T-helper 1 cell treated with Interleukin-12 subunit alpha and Interleukin-12 subunit beta and Interleukin-4 antibody, amounts not matched to agents 30 μg/mL and 1 μg/mL, for 36 hours (primary cell): ENCODE measurements around the gene POLR2I.

Experiments
- H3K27ac Mint-ChIP-seq: one replicate; pipeline ENCODE4 v1.8.0; 2021; ENCODE audit warnings: mild to moderate bottlenecking, mixed read lengths
- H3K27me3 Mint-ChIP-seq: one replicate; pipeline ENCODE4 v1.8.0; 2021; ENCODE audit warnings: low read depth, mixed read lengths
- H3K36me3 Mint-ChIP-seq: one replicate; pipeline ENCODE4 v1.8.0; 2021; ENCODE audit warnings: low read depth, mixed read lengths
- H3K4me1 Mint-ChIP-seq: one replicate; pipeline ENCODE4 v1.8.0; 2021; ENCODE audit warnings: low read depth, mixed read lengths
- H3K4me3 Mint-ChIP-seq: one replicate; pipeline ENCODE4 v1.8.0; 2021; ENCODE audit warnings: mild to moderate bottlenecking, moderate library complexity, mixed read lengths
- H3K9me3 Mint-ChIP-seq: one replicate; pipeline ENCODE4 v1.8.0; 2021; ENCODE audit warnings: mixed read lengths

Gene POLR2I

DNA sequence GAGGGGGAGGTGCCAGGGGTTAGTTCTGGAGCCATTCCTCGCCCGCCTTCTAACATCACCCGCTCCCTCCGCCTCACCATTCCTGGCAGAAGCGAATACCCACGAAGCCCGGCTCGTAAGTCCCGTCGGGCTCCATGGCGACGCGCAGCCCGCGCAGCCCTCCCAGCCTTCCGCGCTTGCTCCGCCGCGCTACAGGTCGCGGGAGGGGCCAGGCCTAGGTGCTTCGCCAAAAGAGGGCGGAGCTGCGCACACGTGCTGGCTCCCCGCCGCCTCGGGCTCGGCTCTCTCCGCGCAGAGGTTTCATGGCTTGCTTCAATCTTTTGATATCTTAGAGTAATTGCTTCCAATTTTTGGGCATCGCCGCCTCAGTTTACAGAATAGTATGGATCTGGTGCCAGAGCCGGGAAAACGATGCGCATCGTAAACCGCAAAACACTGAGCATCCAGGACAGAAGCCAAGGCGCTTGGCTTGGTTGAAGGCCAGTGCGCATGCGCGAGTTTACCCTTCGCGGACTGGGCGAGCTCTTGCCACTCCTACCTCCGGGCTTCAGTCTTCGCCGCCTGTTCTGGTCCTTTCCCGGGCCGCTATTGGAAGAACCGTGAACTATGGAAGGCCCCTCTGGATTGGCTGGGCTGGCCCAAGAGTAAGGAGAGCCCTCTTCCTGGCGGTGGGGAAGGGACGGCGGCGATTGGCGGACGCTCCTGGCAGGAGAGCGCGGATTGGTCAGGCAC lies at the start of gene POLR2I:
Gene POLR2I, minus strand, starts transcription at position 155 of the 732 bp plus-strand sequence. Its CDS starts 19 bp downstream, at position 136.
- Mint-ChIP-seq H3K4me1 (peaks cover 30% of the 10 kb centered on the region), H3K9me3 (no peaks in the 10 kb centered on the region), H3K4me3 (peak within 1 kb of the TSS; percentile 99), H3K27me3 (peaks cover 5% of the 10 kb centered on the region), H3K27ac (peak within 1 kb of the TSS; percentile 99), H3K36me3 (peaks cover 29% of the 10 kb centered on the region)

GRCh38 chr19:36163813-36164212 lies 49.1 kb upstream of the POLR2I start:
- Mint-ChIP-seq H3K36me3 (peaks cover 6% of the 10 kb centered on the region), H3K27ac (no peak overlapping the region), H3K27me3 (no peaks in the 10 kb centered on the region), H3K9me3 (no peaks in the 10 kb centered on the region), H3K4me1 (peaks cover 1% of the 10 kb centered on the region), H3K4me3 (no peak overlapping the region)

GRCh38 chr19:36160821-36161596 lies 46.3 kb upstream of the POLR2I start:
- Mint-ChIP-seq H3K9me3 (no peaks in the 10 kb centered on the region), H3K27me3 (no peaks in the 10 kb centered on the region), H3K4me1 (peaks cover 1% of the 10 kb centered on the region), H3K27ac (no peak overlapping the region), H3K4me3 (no peak overlapping the region), H3K36me3 (peaks cover 4% of the 10 kb centered on the region)

- H3K4me3 Mint-ChIP-seq = no peak overlapping the region
- H3K27ac Mint-ChIP-seq = no peak overlapping the region
- peaks cover 21% of the 10 kb centered on the region for H3K36me3 Mint-ChIP-seq
- H3K27me3 Mint-ChIP-seq = no peaks in the 10 kb centered on the region
- no peaks in the 10 kb centered on the region for H3K9me3 Mint-ChIP-seq
- peaks cover 4% of the 10 kb centered on the region for H3K4me1 Mint-ChIP-seq
Measured at GRCh38 chr19:36153126-36153525, 38.5 kb upstream of the POLR2I start.

- no peak within 1 kb of the TSS for H3K4me3 Mint-ChIP-seq
- H3K27ac Mint-ChIP-seq = no peak within 1 kb of the TSS
- peaks cover 23% of the 10 kb centered on the region for H3K36me3 Mint-ChIP-seq
- no peaks in the 10 kb centered on the region for H3K27me3 Mint-ChIP-seq
- H3K4me1 Mint-ChIP-seq = peaks cover 4% of the 10 kb centered on the region
- no peaks in the 10 kb centered on the region for H3K9me3 Mint-ChIP-seq
Measured at GRCh38 chr19:36152352-36153091, 37.8 kb upstream of the POLR2I start, which contains the start of gene COX7A1. Gene COX7A1, minus strand, starts transcription at chr19:36152447. Its CDS starts 40 bp downstream, at chr19:36152407.

- H3K36me3 Mint-ChIP-seq = peaks cover 27% of the 10 kb centered on the region
- H3K9me3 Mint-ChIP-seq = no peaks in the 10 kb centered on the region
- H3K4me3 Mint-ChIP-seq = no peak overlapping the region
- no peaks in the 10 kb centered on the region for H3K27me3 Mint-ChIP-seq
- no peak overlapping the region for H3K27ac Mint-ChIP-seq
- peaks cover 4% of the 10 kb centered on the region for H3K4me1 Mint-ChIP-seq
Measured at GRCh38 chr19:36152019-36152351, 37.3 kb upstream of the POLR2I start.

DNA sequence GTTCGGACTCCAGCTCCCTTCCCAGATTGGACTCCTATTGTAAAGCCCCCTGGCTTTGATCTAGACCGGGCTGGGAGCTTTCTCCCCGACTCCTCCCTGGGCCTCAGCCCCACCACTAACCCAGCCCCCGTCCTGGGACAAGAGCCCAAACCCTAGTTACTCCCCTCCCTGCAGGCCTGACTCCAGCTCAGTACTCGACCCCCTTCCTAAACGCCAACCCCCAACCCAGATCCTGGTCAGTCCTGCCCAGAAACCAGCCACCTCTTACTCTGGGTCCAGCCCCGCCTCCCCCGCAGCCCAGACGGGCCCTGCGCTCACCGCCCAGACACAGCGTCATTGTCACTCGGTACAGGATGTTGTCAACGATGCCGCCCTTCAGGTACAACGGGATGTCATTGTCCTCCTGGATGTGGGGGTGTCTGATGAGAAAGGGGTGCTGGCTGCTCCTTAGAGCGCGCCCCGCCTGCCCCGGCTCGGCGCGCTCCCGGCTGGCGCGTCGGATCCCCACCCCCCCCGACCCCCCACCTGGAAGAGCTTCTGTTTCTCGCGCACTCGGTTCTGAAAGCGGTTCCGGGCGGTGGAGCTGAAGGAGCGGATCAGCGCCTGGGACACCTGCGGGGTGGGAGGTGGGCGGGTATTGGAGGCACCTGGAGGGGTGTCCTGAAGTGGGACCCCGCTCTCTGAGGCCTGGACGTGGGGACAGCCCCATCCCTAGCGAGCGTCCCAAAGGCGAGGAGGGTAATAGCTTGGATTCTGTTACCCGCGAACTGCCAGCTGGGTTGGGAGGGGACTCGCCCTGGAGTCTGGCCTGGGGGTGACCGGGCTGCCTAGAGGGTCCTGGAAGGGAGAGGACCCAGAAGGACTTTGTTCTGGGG lies 36.7 kb upstream of the POLR2I start:
- no peaks in the 10 kb centered on the region for H3K9me3 Mint-ChIP-seq
- no peaks in the 10 kb centered on the region for H3K27me3 Mint-ChIP-seq
- H3K4me3 Mint-ChIP-seq = no peak overlapping the region
- no peak overlapping the region for H3K27ac Mint-ChIP-seq
- H3K36me3 Mint-ChIP-seq = peaks cover 32% of the 10 kb centered on the region
- peaks cover 5% of the 10 kb centered on the region for H3K4me1 Mint-ChIP-seq

GRCh38 chr19:36150586-36150985 lies 35.9 kb upstream of the POLR2I start:
- Mint-ChIP-seq H3K36me3 (peaks cover 40% of the 10 kb centered on the region), H3K27me3 (no peaks in the 10 kb centered on the region), H3K4me1 (peaks cover 5% of the 10 kb centered on the region), H3K9me3 (no peaks in the 10 kb centered on the region), H3K4me3 (no peak overlapping the region), H3K27ac (no peak overlapping the region)

DNA sequence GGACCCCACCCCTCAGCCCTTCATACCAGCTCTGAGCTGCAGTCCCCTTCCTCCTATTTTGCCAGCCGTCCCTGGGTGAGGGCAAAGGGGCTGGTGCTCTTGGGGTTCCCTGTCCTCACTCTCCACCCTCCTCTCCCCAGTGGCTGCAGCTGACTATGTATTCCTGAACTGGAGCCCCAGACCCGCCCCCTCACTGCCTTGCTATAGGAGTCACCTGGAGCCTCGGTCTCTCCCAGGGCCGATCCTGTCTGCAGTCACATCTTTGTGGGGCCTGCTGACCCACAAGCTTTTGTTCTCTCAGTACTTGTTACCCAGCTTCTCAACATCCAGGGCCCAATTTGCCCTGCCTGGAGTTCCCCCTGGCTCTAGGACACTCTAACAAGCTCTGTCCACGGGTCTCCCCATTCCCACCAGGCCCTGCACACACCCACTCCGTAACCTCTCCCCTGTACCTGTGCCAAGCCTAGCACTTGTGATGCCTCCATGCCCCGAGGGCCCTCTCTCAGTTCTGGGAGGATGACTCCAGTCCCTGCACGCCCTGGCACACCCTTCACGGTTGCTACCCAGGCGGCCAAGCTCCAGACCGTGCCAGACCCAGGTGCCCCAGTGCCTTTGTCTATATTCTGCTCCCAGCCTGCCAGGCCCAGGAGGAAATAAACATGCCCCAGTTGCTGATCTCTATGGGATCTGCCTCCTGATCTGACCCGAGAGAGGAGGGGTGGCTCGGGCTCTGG lies 35.2 kb upstream of the POLR2I start:
- Mint-ChIP-seq H3K4me1 (peaks cover 5% of the 10 kb centered on the region), H3K9me3 (no peaks in the 10 kb centered on the region), H3K4me3 (no peak overlapping the region), H3K27ac (no peak overlapping the region), H3K36me3 (peaks cover 38% of the 10 kb centered on the region), H3K27me3 (no peaks in the 10 kb centered on the region)

DNA sequence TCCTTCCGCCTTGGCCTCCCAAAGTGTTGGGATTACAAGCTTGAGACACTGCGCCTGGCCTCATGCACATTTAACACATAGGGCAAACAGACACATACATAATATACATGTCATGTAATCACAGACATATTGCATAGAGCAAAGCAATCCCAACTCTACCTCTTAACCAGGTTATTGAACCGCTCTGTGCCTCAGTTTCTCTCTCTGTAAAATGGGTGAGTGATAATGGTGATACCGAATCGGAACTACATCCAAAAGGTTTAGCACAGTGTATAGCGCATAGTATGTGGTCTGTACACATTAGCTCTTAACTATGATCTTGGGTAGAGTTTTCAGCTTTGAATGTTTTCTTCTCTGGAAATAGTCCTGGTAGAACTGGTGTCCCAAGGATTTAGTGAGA lies 29.9 kb upstream of the POLR2I start:
- H3K4me3 Mint-ChIP-seq = no peak overlapping the region
- H3K27ac Mint-ChIP-seq = no peak overlapping the region
- H3K27me3 Mint-ChIP-seq = no peaks in the 10 kb centered on the region
- peaks cover 17% of the 10 kb centered on the region for H3K4me1 Mint-ChIP-seq
- H3K36me3 Mint-ChIP-seq = peaks cover 48% of the 10 kb centered on the region
- no peaks in the 10 kb centered on the region for H3K9me3 Mint-ChIP-seq

- Mint-ChIP-seq H3K9me3 (no peaks in the 10 kb centered on the region), H3K4me3 (no peak overlapping the region), H3K27me3 (no peaks in the 10 kb centered on the region), H3K4me1 (peaks cover 13% of the 10 kb centered on the region), H3K36me3 (peaks cover 37% of the 10 kb centered on the region), H3K27ac (no peak overlapping the region)
Measured at GRCh38 chr19:36142496-36142895, 27.8 kb upstream of the POLR2I start.

GRCh38 chr19:36142046-36142445 lies 27.4 kb upstream of the POLR2I start:
- H3K27me3 Mint-ChIP-seq = no peaks in the 10 kb centered on the region
- no peaks in the 10 kb centered on the region for H3K9me3 Mint-ChIP-seq
- H3K4me3 Mint-ChIP-seq = peak overlapping the region; percentile 79
- peaks cover 16% of the 10 kb centered on the region for H3K4me1 Mint-ChIP-seq
- H3K36me3 Mint-ChIP-seq = peaks cover 34% of the 10 kb centered on the region
- H3K27ac Mint-ChIP-seq = no peak overlapping the region

DNA sequence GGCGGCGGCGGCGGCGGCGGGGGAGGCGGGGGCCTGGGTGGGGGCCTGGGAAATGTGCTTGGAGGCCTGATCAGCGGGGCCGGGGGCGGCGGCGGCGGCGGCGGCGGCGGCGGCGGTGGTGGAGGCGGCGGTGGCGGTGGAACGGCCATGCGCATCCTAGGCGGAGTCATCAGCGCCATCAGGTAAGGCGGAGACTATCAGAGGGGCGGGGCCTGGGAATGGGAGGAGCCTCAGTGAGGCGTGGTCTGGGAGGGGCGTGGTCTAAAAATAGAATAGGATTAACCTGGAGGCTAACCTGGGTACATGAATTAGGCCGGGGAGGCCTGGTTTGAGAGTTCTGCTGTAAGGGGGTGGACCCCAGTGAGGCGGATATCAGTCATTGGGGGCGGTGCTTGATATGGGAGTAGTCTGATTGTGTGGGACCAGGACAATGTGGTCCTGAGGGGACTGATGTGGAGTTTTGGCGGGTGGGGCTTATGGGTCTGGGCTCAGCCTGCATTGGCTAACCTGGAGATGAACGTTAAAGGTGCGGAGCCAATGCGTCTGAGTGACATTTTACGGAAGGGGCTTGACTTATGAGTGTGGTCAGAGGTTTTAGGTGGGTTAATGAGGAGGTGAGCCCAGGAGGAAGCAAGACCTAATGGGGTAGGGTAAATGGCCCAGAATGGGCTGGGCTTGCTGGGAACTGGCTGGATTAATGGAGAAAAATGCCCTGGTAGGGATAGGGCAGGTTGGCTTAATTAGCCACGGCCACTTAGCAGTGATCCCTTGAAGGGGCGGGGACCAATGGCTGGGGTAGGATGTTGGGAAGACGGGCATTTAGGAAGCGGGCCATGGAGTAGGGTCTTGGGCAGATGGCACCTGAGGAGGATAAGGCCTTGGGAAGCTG lies 26.6 kb upstream of the POLR2I start:
- peaks cover 28% of the 10 kb centered on the region for H3K36me3 Mint-ChIP-seq
- no peaks in the 10 kb centered on the region for H3K9me3 Mint-ChIP-seq
- peak overlapping the region; percentile 89 for H3K27ac Mint-ChIP-seq
- H3K4me1 Mint-ChIP-seq = peaks cover 19% of the 10 kb centered on the region
- H3K27me3 Mint-ChIP-seq = no peaks in the 10 kb centered on the region
- peak overlapping the region; percentile 96 for H3K4me3 Mint-ChIP-seq
